ENCODE results near the gene SLC39A11. TPM values are rescaled to one million over a fixed set of nuclear protein-coding genes. Genes with fewer than 3 reads are reported as not detected.

SLC39A11 gene
- total RNA-seq, 1 experiment from 2014 or later: 46.4 TPM

- Histone ChIP-seq H3K27me3 (ENCODE audit: insufficient read depth, low read length) (no peaks in the 10 kb centered on the region), H3K27ac (ENCODE audit: low read depth, low read length) (no peak overlapping the region)
- intact Hi-C loops (cut with micrococcal nuclease): no loop called here
Measured at GRCh38 chr17:72792771-72793170, 299.7 kb downstream of the SLC39A11 start.

GRCh38 chr17:72790190-72790589 is 302.3 kb downstream of the SLC39A11 start:
- H3K9me2 ChIP-seq (ENCODE audit: insufficient read depth): no peaks in the 10 kb centered on the region
- H3K27ac ChIP-seq (ENCODE audit: low read depth, low read length): no peak overlapping the region
- H3K36me3 ChIP-seq (ENCODE audit: control insufficient read depth in 1 of 2, insufficient read depth in 2 of 2, low read length in 2 of 2): no peaks in the 10 kb centered on the region
- no peak overlapping the region for H3K4me3 ChIP-seq (replicated peaks in 1 of 2; ENCODE audit: low read depth in 1 of 2, low read length in 2 of 2)
- ChIA-PET POLR2A (no interaction called here), RAD21 (ENCODE audit: low non-redundant PET in 1 of 2, low total read pairs in 2 of 2, uncharacterized antibody in 2 of 2, unreplicated experiment in 2 of 2) (no interaction called here), CTCF (no interaction called here)
- ATAC-seq: no peak
- no peak overlapping the region for H2AFZ ChIP-seq (ENCODE audit: low read depth, low read length, poor library complexity, severe bottlenecking)
- no peaks in the 10 kb centered on the region for H4K20me1 ChIP-seq (ENCODE audit: insufficient read depth)
- no peaks in the 10 kb centered on the region for H3K4me1 ChIP-seq (ENCODE audit: control insufficient read depth in 1 of 2, insufficient read depth in 2 of 2, low read length in 2 of 2)
- H3K27me3 ChIP-seq (ENCODE audit: insufficient read depth, low read length): no peaks in the 10 kb centered on the region
- no TSS peak for BruUV-seq (replicated peaks)
- peaks cover 0 to 17% of the 10 kb centered on the region in 2 experiments; a peak in 2 of 4 replicates for H3K9me3 ChIP-seq (ENCODE audit: control insufficient read depth in 1 of 2, insufficient read depth in 1 of 2, low read depth in 1 of 2, low read length in 2 of 2)
- H3K79me2 ChIP-seq (ENCODE audit: insufficient read depth, low read length): no peaks in the 10 kb centered on the region
- TF ChIP-seq ELF1 (IDR thresholded peaks at IDR 0.05; ENCODE audit: borderline replicate concordance, low read depth) (no peak), EZH2phosphoT487 (IDR thresholded peaks at IDR 0.05; ENCODE audit: borderline replicate concordance) (no peak), CBX3 (IDR thresholded peaks at IDR 0.05; ENCODE audit: low read depth) (no peak), CEBPB (IDR thresholded peaks at IDR 0.05; ENCODE audit: low read depth) (no peak), ZNF274 (IDR thresholded peaks at IDR 0.05; ENCODE audit: low read depth, low read length) (no peak), SRF (IDR thresholded peaks at IDR 0.05; ENCODE audit: low read depth) (no peak), SIN3A (IDR thresholded peaks at IDR 0.05; ENCODE audit: low read depth) (no peak), CTCF (IDR thresholded peaks at IDR 0.05 in 2 of 3, conservative IDR thresholded peaks at IDR 0.05 in 1 of 3; ENCODE audit: borderline replicate concordance in 1 of 3, insufficient read depth in 1 of 3, low read depth in 2 of 3, low read length in 2 of 3) (no peak)
- DNase-seq (ENCODE audit: low read depth, low spot score): no peak
- H3K9ac ChIP-seq (ENCODE audit: low read length): no peak overlapping the region
- no peak overlapping the region for H3K4me2 ChIP-seq (ENCODE audit: low read length)
- intact Hi-C loops (cut with micrococcal nuclease): no loop called here

More at GRCh38 chr17:72792771-72793170, 299.7 kb downstream of the SLC39A11 start:
- ATAC-seq (no peak), DNase-seq (ENCODE audit: low read depth, low spot score) (no peak)
- POLR2A ChIA-PET: no interaction called here
- Histone ChIP-seq H2AFZ (ENCODE audit: low read depth, low read length, poor library complexity, severe bottlenecking) (no peak overlapping the region), H3K79me2 (ENCODE audit: insufficient read depth, low read length) (no peaks in the 10 kb centered on the region), H3K9ac (ENCODE audit: low read length) (no peak overlapping the region), H4K20me1 (ENCODE audit: insufficient read depth) (no peaks in the 10 kb centered on the region), H3K9me2 (ENCODE audit: insufficient read depth) (no peaks in the 10 kb centered on the region), H3K9me3 (ENCODE audit: control insufficient read depth in 1 of 2, insufficient read depth in 1 of 2, low read depth in 1 of 2, low read length in 2 of 2) (peaks cover 0 to 17% of the 10 kb centered on the region in 2 experiments; a peak in 2 of 4 replicates), H3K4me2 (ENCODE audit: low read length) (no peak overlapping the region), H3K4me1 (ENCODE audit: control insufficient read depth in 1 of 2, insufficient read depth in 2 of 2, low read length in 2 of 2) (no peaks in the 10 kb centered on the region), H3K36me3 (ENCODE audit: control insufficient read depth in 1 of 2, insufficient read depth in 2 of 2, low read length in 2 of 2) (no peaks in the 10 kb centered on the region), H3K4me3 (replicated peaks in 1 of 2; ENCODE audit: low read depth in 1 of 2, low read length in 2 of 2) (no peak overlapping the region)
- RAD21 ChIA-PET (ENCODE audit: low non-redundant PET in 1 of 2, low total read pairs in 2 of 2, uncharacterized antibody in 2 of 2, unreplicated experiment in 2 of 2): no interaction called here
- no TSS peak for BruUV-seq (replicated peaks)
- TF ChIP-seq SP1 (IDR thresholded peaks at IDR 0.05; ENCODE audit: low read depth) (no peak), TCF7L2 (IDR thresholded peaks at IDR 0.05; ENCODE audit: borderline replicate concordance, extremely low read depth, insufficient read depth, insufficient read length) (no peak)
- CTCF ChIA-PET: no interaction called here
